Measurements from ENCODE around the gene CDC42SE2.
"Not testable (repeated sequence)": the region's sequence is repeated elsewhere in the genome, so short reads cannot be mapped to it uniquely, and the experiment has no call there.

Gene CDC42SE2

GRCh38 chr5:131367219-131367860, 103.5 kb downstream of the CDC42SE2 start:
- DNase-seq: no peak

DNA sequence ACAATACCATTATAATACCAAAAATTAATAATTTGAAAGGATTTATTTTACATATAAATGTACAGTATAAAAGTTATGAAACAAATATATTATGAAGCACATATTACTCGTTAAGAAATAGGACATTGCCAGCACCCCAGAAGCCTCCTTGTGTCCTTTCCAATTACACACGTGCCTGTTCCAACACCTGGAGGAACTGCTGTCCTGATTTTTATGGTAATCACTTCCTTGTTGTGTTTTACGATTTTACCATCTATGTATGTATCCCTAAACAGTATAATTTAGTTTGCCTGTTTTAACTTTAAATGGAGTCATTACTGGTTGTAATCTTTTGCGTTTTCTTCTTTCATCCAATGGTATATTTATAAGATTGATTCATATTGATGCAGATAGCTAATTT, 105.0 kb downstream of the CDC42SE2 start:
- no peak for DNase-seq

GRCh38 chr5:131369558-131369957, 105.7 kb downstream of the CDC42SE2 start:
- no peak for DNase-seq

DNA sequence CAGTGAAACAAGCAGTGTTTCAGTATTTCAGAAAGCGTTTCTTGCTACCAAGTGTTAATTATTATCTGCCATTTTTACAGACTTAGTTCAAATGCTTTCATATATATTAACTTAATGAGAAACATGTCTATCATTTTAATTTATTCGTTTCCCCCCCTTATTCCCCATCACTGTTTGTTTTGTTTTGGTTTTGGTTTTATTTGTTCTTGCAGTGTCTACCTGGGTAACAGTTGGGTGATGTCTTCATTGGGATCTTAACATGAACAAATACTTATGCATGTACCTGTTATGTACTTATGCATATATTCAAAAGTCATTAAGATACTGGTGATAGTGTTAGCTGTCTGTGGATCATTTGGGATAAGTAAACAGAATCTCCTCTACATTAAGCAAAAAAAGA, 108.0 kb downstream of the CDC42SE2 start:
- DNase-seq: no peak

DNA sequence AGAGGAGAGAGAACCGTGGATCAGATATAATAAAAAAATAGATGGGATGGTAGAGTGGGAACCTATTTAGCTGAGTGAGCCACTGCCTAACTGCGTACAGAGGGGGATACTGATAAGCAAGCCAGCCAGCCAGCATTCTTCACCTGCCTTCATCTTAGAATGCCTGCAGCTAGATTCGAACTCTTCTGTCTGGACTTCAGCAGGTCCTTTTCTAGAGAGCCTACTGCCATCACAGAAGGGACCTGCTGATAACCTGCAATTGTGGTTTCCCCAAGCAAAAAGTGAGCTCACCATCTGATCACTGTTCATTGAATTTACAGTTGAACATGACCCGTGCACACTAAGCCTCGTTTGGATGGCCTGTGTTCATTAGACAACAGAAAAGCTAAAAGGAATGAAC, 109.4 kb downstream of the CDC42SE2 start:
- DNase-seq: no peak

DNA sequence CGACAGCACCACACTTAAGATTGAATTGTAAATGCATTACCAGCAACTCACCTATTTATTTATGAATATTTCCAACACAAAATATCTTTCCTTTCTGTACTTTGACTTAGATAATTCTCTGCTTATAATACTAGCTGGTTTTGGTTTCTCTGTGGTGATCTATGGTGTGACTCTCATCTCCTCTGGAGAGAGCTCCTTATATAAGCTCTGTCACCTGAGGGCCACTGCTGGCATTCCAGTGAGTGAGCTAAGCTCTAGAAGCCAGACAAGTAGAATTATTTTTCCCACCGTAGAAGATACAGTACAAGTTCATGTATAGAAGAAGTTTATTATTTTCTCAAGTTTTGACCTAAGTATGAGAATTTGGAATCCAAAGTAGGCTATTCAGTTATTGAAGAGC, 111.5 kb downstream of the CDC42SE2 start:
- no peak for DNase-seq

GRCh38 chr5:131377346-131377745, 113.5 kb downstream of the CDC42SE2 start:
- no peak for DNase-seq

- peak; percentile 73 for DNase-seq
Observed at GRCh38 chr5:131377785-131378325, 114.0 kb downstream of the CDC42SE2 start.

GRCh38 chr5:131378721-131379541, 115.1 kb downstream of the CDC42SE2 start:
- DNase-seq: no peak

DNA sequence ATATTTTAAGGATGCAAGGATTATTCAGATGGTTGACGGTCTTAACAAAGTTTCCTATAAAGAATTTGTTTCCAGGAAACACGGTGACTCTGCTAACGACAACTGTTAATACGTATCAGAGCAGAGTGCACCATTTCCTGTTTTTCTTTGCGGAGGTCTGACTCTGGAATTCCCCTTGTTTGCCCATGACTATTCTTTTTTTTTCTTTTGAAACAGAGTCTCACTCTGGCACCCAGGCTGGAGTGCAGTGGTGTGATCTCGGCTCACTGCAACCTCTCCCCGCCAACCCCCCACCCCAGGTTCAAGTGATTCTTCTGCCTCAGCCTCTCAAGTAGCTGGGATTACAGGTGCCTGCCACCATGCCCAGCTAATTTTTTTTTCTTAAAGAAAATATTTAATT, 115.9 kb downstream of the CDC42SE2 start:
- peak; percentile 33 for DNase-seq

- DNase-seq: not testable (repeated sequence)
Observed at GRCh38 chr5:131380238-131380637, 116.4 kb downstream of the CDC42SE2 start.

DNA sequence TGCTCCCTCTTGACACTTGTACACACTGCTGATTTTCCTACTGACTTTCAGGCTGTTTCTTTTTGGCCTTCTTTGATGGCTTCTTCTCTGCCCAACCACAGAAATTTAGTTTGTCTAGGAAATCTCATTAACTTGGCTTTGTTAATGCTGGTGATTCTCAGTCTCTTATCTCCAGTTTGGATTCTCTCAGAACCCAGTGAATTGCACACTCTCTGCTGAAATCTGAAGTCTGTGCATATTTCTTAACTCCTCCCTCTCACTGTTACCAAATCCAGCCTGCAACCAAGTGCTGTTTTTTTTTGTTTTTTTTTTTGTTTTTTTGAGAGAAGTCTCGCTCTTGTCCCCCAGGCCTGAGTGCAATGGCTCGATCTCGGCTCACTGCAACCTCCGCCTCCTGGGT, 117.2 kb downstream of the CDC42SE2 start:
- DNase-seq: no peak

- no peak for DNase-seq
Observed at GRCh38 chr5:131381777-131382176, 117.9 kb downstream of the CDC42SE2 start.

DNA sequence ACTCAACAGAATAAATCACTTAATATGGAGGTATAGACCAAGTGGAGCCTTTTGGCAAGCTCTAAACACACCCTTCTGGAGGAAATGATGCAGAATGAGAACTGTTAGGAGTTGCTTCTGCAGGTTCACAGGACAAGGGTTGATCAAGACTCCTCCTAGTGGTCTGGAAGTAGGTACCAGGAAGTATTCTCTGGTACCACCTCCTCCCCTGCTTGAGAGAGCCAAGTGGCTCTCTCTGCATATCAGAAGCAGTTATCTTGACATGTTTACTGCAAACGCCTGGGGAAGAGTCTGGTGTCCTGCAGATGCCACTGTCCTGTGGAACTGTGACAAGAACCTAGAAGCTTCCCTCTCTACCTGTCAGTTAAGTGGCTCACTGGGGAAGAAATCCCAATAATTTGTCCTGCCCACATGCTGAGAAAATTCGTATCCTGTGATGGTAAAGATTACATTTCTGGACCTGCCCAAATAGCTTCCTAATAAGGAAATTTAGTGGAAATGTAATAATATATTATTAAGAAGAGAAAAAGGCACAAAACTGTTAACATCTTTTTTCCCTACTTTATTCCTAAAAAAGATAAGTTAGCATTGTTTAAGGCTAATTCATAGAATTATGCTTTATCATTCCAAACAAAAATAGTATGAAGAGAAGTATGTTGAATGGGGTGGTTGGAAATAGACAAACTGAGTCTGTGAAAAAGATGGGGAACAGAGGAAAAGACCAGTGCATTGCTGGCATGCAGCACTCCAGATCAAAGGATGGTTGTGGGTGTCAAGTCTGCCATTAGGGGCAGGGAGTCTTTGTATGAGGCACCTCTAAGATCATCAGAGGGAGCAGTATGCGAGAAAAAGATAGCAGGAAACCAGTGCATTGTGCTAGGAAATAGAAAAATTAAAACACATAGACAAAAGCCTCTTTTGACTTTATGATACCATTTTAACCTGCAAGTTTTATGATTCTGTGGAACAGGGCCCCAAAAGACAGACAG, 118.8 kb downstream of the CDC42SE2 start:
- peak; percentile 52 for DNase-seq

- DNase-seq: no peak
Observed at GRCh38 chr5:131384173-131384572, 120.3 kb downstream of the CDC42SE2 start.

GRCh38 chr5:131384616-131385214, 120.9 kb downstream of the CDC42SE2 start:
- no peak for DNase-seq

GRCh38 chr5:131386124-131386523, 122.3 kb downstream of the CDC42SE2 start:
- DNase-seq: no peak

- no peak for DNase-seq
Observed at GRCh38 chr5:131386779-131387178, 122.9 kb downstream of the CDC42SE2 start.

DNA sequence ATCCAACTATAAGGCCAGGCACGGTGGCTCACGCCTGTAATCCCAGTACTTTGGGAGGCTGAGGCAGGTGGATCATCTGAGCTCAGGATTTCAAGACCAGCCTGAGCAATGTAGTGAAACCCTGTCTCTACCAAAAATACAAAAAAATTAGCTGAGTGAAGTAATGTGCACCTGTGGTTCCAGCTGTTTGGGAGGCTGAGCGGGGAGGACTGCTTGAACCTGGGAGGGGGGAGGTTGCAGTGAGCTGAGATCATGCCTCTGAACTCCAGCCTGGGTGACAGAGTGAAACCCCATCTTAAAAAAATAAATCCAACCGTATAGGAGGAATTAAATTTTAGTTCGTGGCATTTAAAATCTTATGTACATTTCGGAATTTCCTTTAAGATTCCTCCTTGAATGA, 123.4 kb downstream of the CDC42SE2 start:
- DNase-seq: no peak

DNA sequence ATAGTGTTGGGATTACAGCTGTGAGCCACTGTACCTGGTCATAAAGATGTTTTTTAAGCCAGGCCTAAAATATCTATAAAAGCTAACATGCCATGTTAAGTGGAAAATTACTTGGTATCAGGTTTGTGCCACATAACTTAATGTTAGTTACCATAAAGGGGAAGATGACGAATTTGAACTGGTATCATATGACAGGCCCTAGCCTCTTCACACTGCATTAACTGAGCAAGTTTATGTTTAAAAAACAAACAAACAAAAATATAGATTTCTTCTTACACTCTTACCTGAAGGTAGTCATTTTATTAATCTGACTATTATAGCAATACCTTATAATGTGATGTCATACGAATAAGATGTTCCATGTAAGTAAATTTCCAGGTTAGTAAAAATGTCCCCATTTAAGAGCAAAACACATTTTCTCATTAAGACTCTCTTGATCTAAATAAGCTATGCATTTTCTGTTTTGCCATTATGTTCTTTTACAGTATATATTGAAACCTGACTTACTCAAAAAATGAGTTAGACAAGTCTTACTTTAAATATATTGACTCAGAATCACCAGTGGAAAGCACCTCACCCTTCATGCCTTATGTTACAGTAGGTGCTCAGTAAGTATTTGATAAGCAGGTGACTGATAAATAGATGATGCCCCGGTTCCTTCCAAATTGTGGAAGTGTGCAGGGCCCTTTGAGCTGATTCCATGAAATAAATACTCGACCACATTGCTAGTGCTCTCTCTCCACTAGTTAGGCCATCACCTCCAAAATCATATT, 125.4 kb downstream of the CDC42SE2 start:
- no peak for DNase-seq

- no peak for DNase-seq
Observed at GRCh38 chr5:131389869-131390265, 126.0 kb downstream of the CDC42SE2 start.

Data from fibroblast of skin of scalp (primary cell).